Neural progenitor cell (in vitro differentiated cells): ENCODE results near the gene RNF121.

Experiments
- CTCF ChIP-seq: fragments of 200-600 bp; sonication (generic); IDR thresholded peaks from 2 replicates; pipeline ENCODE4 v1.5.1; 2017; ENCODE audit warnings: antibody characterized with exemption, mild to moderate bottlenecking
- EZH2 ChIP-seq: fragments of 200-600 bp; sonication (generic); IDR thresholded peaks from 2 replicates; pipeline ENCODE4 v1.6.1; 2017; ENCODE audit warnings: antibody characterized with exemption, mild to moderate bottlenecking, moderate library complexity

GRCh38 chr11:72015511-72016061 is 86.7 kb downstream of the RNF121 start:
- TF ChIP-seq EZH2 (no peak), CTCF (peak; percentile 44)
